NCI-H2227 treated with DMSO at 0.1 percent for 48 hours (cell line): Measurements from ENCODE around the gene CCDC146.

Source experiments
- DNase-seq: peaks from one replicate; lab custom pipeline; 2025; lab: John Stamatoyannopoulos, UW

CCDC146 gene

GRCh38 chr7:77284005-77284404 is 161.6 kb downstream of the CCDC146 start:
- DNase-seq: no peak

DNA sequence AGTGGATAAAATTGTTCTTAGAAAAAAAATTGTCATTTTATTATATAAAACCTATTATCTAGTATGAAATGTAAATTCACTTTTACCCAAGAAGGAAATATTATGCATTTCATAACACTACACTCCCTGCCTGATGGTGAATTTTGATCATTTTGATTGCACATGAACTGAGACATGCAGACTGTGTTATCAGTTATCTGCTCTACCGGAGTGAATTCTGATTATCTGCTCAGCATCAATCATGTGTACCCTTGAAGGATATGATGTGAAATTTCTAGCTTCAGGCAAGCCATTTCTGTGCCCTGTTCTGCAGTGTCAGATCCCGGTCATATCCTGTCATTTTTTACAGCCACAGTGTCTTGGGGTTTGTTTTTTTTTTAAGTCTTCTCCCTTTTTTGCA is 162.2 kb downstream of the CCDC146 start:
- DNase-seq: no peak

- no peak for DNase-seq
Observed at GRCh38 chr7:77288676-77289320, 166.4 kb downstream of the CCDC146 start.

DNA sequence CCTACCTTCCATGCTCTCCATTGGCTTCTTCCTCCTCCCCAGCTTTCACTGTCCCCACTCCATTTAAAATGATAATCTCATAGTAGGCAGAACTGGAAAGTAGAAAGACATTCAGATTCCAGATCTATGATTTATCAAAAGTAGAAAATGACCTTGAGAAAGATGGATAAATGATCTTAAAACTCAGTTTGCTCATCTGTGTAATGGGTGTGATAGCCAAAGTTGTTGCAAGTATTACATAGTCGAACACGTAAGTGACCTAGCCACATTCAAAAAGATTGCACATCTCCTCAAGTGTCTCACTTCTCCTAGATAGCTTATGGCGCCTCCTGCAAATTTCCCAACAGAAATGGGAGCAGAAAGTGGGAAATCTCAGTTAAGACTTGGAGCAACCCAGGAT is 167.0 kb downstream of the CCDC146 start:
- no peak for DNase-seq

DNA sequence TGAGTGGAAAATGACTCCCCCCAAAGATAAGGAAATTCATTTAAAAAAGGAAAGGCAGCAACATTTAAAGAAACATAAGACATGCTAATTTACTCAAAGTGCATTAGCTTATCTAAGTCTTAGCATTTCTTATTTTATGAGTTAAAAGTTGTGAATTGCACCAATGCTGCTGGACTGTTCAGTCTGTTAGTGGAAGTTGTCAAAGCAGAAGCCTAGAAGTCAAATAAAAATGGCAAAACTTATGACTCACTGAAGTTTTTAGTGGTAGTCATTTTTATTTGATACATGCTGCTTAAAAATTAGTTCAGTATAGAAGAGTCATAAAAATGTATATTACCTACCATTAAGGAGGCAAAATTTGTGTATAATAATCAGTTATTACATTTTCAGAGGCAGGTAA is 168.0 kb downstream of the CCDC146 start:
- no peak for DNase-seq

DNA sequence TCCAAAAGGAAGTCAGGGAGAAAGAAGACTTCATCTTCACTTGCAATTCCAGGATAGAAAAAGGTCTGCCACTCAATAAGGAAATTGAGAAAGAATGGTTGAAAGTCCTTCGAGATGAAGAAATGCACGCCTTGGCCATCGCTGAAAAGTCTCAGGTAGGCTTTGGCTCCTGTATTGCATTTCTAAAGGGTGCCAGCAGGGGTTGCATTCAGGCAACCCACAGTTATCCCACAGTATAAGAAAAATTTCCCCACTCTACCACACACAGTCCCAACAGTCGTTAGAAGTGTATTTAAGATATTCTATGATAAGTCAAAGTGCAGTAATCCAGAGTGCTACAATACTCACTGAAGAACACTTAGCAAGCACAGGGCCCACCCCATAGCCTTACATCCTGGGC is 170.6 kb downstream of the CCDC146 start:
- DNase-seq: no peak

DNA sequence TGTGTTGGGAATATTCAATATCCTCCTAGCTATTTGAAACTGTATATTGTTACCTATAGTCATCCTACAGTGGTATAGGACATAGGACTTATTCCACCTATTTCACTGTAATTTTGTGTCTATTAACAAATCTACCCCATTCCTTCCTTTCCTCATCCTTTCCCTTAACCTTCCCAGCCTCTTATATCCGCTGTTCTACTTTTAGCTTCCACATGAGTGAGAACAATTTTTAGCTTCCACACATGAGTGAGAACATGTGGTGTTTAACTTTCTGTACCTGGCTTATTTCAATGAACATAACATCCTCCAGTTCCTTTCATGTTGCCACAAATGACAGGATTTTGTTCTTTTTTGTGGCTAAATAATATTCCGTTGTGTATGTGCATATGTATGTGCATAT is 173.1 kb downstream of the CCDC146 start:
- no peak for DNase-seq

DNA sequence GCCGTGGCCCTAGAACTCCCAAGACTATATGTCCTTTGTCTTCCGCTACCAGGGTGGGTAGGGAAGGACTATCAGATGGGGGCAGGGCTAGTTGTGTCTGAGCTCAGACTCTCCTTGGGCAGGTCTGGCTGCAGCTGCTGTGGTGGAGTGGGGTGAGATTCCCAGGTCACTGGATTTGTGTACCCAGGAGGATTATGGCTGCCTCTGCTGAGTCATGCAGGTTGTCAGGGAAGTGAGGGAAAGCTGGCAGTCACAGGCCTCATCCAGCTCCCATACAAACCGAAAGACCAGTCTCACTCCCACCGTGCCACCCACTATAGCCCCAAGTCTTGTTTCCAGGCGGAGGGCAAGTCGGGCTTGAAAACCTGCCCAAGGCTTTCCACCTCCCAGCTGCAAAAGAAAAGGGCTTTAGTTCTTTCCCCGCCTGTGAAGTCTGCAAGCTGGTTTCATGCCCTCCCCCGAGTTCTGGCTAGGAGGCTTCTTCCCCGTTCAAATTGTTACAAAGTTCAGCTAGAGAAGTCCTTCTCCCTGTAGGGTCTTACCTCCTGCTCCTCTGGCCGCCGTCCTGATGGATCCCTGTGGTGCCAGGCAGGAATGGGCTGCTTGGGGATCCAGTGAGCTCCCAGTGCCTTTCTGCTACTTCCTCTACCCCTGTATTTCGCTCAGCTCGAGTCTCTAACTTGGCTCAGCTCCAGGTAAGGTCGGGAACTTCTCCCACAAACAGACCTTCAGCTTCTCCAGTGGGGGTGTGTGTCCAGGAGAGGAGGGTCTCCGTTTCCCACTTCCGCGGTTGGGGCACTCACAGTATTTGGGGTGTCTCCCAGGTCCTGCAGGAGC is 184.0 kb downstream of the CCDC146 start:
- no peak for DNase-seq

DNA sequence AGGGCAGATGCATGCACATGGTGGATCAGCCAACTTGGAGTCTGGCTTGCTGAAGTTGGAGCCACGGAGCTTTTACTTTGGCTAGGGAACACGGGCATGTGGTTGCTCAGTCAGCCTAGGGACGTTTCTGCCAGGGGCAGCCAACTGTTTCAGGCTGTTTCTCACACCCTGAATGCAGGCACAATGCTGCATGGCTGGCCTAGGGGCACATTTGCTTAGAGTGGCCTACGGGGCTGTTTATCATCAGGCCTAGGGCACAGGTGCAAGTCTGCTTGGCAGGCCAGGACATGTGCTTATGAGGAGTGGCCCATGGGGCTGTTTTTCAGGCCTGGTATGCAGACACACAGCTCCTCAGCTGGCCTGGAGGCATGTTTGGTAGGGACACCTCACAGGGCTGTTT is 186.4 kb downstream of the CCDC146 start:
- no peak for DNase-seq

DNA sequence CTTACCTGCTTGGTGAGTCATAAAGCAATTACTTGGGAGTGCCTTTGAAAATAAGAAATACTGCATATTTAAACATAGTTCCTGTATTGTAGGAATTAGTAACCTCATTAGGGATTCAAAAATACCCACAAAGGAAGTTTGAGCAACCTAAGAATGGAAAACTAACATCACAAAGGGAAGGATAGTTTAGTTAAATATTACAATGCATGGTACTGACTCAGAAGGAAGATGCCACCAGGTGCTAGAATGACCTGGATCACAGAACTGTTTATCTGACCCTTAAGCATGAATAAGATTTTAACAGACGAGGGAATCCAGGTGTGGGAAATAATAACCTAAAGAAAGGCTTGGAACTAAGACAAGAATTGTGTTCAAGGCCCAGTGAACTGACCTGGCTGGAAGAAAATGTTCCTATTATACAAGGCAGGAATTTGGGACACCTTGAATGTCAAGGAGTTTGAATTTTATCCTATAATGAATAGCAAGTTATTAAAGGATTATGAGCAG is 187.4 kb downstream of the CCDC146 start:
- no peak for DNase-seq

GRCh38 chr7:77310982-77311381 is 188.6 kb downstream of the CCDC146 start:
- no peak for DNase-seq

DNA sequence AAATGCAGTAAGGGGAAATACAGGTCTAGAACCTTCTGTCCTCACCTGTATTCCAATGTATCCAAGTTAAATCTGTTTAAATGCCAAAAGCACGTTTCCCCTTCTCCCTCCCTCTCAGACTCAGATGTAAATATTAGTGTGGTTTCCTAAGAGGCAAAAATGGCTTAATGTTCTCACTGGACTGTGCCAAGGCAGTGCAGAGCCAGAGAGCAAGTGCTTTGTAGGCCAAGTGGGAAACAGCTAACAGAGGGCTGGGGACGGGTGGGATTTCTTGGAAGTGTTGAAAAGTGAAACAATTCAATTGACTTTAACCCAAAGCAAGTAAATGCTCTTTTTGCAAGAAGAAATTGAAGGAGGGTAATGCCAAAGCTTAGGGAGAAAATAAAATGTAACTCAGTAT is 190.7 kb downstream of the CCDC146 start:
- DNase-seq: no peak

- DNase-seq: no peak
Observed at GRCh38 chr7:77313876-77314480, 191.6 kb downstream of the CCDC146 start.

- no peak for DNase-seq
Observed at GRCh38 chr7:77315182-77315591, 192.8 kb downstream of the CCDC146 start.

- no peak for DNase-seq
Observed at GRCh38 chr7:77316219-77316978, 194.0 kb downstream of the CCDC146 start.

GRCh38 chr7:77318019-77318418 is 195.6 kb downstream of the CCDC146 start:
- DNase-seq: no peak

GRCh38 chr7:77320137-77320536 is 197.7 kb downstream of the CCDC146 start:
- DNase-seq: no peak

GRCh38 chr7:77320714-77321113 is 198.3 kb downstream of the CCDC146 start:
- no peak for DNase-seq

- no peak for DNase-seq
Observed at GRCh38 chr7:77321300-77321699, 198.9 kb downstream of the CCDC146 start.

- no peak for DNase-seq
Observed at GRCh38 chr7:77326131-77326530, 203.7 kb downstream of the CCDC146 start.

DNA sequence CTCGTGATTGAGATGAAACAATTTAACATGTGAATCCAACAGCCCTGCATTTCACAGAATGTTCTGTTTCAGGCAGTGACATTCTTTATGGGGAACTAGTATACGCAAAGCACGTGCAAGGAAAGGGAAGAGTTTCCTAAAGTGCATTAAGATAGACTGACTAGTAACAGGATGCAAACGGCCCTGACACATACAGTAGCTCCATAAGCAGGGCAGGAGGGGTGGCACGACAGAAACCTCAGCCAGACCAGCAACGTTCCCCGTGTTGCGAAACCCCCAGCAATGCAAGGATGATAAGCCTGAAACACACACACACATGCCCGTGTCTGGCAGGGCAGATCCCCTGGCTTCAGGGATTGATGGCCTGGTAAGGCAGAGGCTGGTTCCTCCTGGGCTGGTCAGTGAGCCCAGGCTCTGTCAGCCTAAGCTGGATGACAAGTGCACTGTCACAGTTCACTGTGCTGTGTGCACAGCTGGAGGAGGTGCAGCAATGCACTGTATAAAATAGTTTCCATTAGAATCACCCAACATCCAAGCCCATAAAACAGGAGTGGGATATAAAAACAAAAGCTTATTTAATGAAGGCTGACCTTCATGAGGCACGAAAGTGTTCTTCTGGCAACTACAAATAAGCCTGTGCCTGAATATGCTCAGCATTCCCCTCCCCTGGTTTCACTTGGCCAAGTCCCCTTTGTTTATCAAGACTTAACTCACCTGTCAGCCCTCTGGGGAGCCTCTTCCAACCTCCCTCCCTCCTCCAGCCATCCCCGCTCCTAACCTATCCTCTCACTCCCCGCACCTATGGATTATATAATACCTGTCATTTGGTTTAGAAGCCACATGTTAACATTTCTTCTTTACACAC is 204.9 kb downstream of the CCDC146 start:
- DNase-seq: no peak
